Activated CD4-positive, CD25-positive, alpha-beta regulatory T cell (primary cell): ENCODE measurements around the gene BPIFB4.

Experiments used
- DNase-seq, 4 experiments: peaks; one replicate each; lab custom pipeline; 2025; lab: John Stamatoyannopoulos, UW

The BPIFB4 gene

DNA sequence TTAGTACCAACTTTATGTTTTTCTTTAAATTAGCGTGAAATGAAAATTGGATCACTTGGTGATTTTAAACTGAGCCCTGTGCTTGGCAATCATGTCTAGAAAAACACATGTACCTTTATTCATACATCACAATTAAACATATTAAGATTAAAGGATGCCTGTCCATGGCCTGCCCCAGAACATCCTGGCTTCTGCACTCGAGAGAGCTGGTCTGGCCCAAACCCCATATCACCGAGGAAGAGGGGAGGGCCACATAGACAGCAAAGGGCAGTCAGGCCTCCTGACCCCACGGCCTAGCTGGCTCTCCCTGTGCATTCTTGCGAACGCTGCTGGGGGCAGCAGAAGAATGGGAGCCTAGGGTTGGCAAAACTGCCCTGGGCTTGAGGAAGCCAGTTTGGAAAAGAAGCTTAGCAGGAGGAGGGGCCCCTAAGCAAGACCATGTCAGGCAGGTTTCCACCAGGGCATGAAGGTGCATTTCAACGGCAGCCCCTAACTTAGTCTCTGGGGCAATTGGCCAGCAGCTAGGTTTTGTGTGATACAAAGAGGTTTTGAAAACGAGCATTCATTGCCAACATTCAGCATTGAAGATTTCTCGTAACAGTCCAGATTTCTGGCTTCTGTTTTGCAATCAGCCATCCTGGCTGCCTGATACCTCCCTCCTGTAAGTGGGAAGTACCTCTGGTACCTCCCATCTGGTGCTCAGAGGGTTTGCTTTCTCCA, 17.2 kb upstream of the BPIFB4 start:
- no peak for DNase-seq

DNA sequence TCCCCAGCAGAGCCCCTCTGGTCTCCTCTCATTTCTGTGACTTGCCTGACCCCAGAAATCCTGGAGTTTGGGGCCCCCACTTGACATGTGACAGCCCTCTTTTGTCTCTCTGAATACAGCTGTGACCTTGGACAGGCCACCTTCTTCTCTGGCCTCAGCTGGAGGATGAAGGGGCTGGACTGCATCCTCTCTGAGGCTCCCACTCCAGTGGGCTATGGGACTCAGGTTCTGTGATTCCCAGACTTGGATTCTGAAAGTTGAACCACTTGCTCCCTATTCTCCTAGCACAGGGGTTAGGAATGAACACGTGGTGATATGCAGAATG, 16.7 kb upstream of the BPIFB4 start:
- no peak for DNase-seq

DNA sequence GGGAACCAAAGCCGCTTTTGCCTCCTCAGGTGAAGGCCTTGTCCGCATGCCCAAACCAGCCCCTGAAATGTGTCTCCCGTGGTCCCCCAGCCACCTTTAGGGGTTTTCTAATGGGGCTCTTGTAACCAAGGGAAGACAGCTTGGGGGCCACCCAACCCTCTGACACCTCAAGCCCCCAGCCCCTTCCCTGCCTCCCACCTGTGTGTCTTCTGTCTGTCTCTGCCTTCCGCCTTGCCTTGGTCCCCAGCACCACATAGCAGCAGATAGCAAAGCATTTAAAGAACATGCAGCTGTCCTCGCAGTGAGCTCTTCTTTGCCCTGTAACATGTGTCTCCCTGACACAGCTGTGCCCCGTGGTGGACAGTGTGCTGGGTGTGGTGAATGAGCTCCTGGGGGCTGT, 16.2 kb upstream of the BPIFB4 start:
- DNase-seq, result no peak

DNA sequence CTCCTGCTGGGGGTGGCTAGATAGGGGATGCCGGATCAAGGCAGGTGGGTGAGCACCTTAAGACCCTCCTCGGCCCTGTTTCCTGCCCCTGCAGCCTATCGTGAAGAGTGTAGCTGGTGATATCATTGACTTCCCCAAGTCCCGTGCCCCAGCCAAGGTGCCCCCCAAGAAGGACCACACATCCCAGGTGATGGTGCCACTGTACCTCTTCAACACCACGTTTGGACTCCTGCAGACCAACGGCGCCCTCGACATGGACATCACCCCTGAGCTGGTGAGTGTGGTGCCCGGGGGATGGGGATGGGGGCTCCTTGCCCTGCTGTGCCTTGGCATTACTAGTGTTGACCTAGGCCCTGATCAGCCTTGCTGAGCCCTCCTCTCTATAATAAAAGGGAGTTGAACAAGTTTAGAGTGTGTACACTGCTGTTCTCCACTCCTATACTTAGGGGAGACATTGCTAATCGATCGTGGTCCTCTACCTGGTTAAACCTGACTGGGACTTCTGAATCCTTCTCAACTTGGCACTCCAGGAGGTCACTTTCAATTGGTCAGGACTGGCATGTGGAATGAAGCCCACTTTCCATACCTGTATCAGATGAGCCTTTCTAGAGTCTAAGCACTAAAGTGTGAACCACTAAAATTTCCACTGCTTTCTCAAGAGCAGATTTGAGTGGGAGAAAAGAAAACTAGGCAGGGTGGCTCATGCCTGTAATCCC, 14.7 kb upstream of the BPIFB4 start:
- DNase-seq, result no peak

- DNase-seq, result no peak
These were observed 13.7 kb upstream of the BPIFB4 start for GRCh38 chr20:33065785-33066184.

DNA sequence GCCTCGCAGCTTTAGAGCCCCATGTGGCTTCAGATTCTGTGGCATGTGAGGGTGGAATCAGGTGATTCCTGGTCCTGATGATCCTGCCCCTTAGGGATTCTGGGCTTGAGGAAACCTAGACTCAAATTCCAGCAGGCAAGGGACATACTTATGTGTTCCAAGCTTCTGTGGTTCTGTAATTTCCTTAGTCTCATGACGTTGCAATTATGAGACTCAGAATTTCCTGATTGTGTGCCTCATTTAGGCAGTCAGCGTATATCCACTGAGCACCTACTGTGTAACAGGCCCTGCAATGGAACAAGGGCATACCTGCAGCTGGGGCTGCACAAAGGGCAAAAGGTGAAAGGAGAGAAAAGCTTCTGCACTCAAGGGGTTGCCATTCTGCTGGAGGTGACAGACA, 11.6 kb upstream of the BPIFB4 start:
- DNase-seq, result no peak

DNA sequence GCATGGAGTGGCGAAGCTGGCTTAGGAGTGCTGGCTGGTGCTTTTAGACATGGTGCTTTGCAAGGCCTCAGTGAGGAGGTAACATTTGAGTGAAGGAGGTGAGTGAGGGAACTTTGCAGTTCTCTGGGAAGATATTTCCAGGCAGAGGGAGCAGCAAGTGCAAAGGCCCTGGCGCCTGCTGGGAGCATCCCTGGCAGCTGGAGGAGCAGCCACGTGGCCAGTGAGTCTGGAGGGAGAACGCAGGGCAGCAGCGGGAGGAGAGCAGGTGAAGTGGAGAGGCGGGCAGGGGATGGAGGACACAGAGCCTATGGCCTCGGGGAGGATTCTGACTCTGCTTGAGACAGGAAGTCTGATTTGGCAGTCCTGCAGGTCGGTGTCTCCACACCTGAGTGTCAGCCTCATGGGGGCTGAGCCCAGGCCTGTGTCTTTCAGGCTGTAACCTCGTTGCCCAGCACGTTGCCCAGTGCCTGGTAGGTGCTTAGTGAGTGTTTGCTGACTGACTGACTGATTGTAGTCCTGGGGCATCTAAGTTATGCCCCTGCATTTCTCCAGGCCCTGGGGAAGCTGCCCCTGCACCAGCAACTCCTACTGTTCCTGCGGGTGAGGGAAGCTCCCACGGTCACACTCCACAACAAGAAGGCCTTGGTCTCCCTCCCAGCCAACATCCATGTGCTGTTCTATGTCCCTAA, 11.0 kb upstream of the BPIFB4 start:
- no peak for DNase-seq

- DNase-seq, result no peak
These were observed 9.8 kb upstream of the BPIFB4 start for GRCh38 chr20:33069673-33070072.

DNA sequence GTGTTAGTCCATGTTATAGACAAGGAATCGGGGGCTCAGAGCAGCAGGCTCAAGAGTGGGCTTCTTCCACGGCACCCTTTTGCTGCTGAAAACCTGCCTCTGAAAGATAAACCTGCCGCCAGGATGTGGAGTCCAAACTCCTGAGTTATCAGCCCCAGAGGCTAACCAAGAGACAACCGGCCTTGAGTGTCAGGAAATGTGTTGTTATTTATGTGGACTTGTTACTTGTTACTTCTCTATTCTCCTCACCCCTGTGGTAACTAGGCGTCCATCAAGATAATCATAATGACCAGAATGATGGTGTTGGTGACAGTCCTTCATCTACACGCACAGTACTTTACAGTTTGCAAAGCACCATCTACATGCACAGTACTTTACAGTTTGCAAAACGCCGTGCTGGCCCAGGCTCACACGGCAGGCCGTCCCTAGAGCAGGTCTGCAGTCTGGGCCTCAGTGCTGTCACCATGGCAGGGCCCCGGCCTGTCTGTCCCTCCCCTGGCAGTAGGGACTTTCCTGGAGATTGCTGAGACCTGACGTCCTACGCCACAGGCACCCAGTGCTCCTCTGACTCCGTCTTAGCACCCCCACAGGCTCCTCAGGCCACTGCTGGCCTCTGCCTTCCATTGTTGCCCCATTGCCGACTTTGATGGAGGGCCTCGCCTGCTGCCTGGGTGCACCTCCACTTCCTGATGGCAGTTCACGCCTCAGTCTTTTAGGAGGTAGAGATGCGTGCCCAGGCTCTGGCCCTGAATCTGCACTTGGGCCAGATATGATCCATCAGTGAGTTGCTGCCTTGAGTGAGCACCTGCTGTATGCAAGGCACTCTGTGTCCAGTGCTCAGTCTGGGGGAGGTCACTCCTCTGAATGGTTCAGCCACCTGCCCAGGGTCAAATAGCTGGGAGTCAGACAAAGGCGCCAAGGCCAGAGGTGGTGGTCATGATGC, 9.1 kb upstream of the BPIFB4 start:
- DNase-seq, result no peak

GRCh38 chr20:33071198-33071597, 8.2 kb upstream of the BPIFB4 start:
- DNase-seq, result no peak

DNA sequence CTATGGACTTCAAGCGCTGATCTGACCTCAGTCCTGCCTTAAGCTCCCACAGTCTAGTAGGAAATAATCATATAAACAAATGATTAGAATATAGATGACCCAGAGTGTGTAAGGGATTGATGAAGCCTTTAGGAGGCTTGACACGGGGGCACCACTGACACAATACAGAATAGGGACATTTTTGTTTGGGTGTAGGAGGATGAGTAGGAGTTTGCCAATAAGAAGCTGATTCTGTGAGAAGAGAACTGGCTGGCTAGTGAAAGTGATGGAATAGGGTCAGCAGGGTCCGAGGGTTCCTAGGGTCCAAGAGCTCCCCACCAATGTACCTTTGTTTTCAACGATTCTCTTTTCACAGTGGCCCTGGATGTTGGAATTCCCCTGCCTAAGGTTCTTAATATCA, 7.1 kb upstream of the BPIFB4 start:
- no peak for DNase-seq

GRCh38 chr20:33072813-33073212, 6.6 kb upstream of the BPIFB4 start:
- no peak for DNase-seq

- no peak for DNase-seq
These were observed 4.8 kb upstream of the BPIFB4 start for GRCh38 chr20:33074675-33075074.

DNA sequence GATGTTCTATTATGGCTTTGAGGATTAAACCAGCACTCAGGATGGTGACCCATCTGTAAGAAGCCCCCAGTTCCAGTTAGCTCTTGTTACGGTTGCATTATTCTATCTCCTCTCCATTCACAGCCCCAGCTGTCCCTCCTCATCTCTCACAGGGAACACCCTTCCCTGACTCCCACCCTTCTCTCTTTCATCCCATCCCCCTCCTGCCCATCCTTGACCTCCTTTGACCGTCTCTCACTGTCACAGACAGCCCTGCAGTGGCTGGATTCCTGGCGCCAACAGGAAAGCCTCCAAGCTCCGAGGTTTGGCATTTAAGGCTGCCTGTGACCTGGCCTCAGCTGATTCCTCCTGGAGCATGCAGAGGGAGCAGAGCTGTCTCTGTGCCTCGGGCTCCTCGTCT, 4.2 kb upstream of the BPIFB4 start:
- DNase-seq, result no peak

- no peak for DNase-seq
These were observed 2.6 kb upstream of the BPIFB4 start for GRCh38 chr20:33076662-33077372.

DNA sequence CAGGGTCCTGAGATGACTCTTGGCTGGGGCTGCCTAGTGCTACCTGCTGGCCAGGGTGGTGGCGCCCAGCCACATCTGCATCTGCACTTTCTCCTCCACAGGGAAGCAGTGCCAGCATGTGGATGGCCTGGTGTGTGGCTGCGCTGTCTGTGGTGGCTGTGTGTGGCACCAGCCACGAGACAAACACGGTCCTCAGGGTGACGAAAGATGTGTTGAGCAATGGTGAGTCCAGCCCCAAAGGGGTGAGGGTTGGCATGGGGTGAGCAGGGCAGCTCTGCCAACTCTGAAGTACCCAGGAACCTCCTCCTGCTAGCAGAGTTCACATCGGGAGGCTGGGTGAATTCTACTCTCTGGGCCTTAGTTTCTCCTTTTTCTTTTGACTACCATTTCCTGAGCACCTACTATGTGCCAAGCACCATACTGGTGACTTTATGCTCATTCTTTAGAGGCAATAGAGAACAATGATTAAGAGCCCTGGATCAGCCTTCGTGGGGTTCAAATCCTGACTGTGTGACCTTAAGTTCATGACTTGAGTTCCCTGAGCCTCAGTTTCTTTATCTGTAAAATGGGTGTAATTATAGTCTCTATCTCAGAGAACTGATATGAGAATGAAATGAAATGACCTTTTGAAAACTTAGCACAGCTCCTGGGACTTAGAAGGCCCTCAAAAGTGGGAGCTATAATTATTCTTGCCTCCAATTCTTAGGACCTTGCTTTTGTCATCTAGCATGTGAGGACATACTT, 2.1 kb downstream of the BPIFB4 start:
- no peak for DNase-seq

DNA sequence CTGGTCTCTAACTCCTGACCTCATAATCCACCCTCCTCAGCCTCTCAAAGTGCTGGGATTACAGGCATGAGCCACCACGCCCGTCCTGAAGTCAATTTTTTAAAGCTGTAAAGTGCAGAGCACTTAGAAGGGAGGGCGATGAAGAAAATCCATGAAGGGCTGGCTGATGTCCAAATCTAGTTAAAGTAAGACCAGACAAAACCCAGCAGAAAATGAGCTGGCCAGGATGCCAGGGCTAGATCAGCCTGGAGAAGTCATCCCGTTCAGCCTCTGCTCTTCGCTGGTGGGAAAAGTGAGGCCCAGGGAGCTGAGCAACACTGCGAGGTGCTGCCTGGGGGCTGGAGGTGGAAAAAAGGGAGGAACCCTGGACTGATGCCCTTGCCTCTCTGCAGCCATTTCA, 3.1 kb downstream of the BPIFB4 start:
- no peak for DNase-seq

- DNase-seq, result no peak
These were observed 4.3 kb downstream of the BPIFB4 start for GRCh38 chr20:33083544-33084340.

- no peak for DNase-seq
These were observed 5.3 kb downstream of the BPIFB4 start for GRCh38 chr20:33084722-33085121.
